Sigmoid colon (tissue), 4 donors: ENCODE data around the gene PRX.

Experiments used
- CTCF ChIP-seq, 4 experiments: fragments of 450-650 bp in 3 of 4; fragments of 200-600 bp in 1 of 4; IDR thresholded peaks; one replicate each; pipeline ENCODE4 v1.5.1; 2016 to 2019; ENCODE audit warnings: antibody characterized with exemption in 4 of 4, mild to moderate bottlenecking in 3 of 4, moderate library complexity in 2 of 4
- POLR2AphosphoS5 ChIP-seq, 4 donors: sonication (generic); formaldehyde crosslinking; IDR thresholded peaks; one replicate each; pipeline ENCODE4 v1.6.1; 2017; ENCODE audit warnings: antibody characterized with exemption in 4 of 4

- TF ChIP-seq CTCF (IDR thresholded peaks at IDR 0.05) (no peak), POLR2AphosphoS5 (IDR thresholded peaks at IDR 0.05) (no peak)
These were observed 41.4 kb downstream of the PRX start for GRCh38 chr19:40371802-40372122.
